SK-N-MC (cell line): Measurements from ENCODE around the gene PGAM2.

Experiments
- DNase-seq: peaks from one replicate; pipeline ENCODE4 v3.0.0-alpha.2; 2011; ENCODE audit warnings: low read depth, low spot score
- H3K27ac ChIP-seq: fragments of 200-600 bp; sonication (generic); 2 replicates; pipeline ENCODE4 v1.5.1; 2016; ENCODE audit warnings: mixed run types
- H3K36me3 ChIP-seq: fragments of 200-600 bp; sonication (generic); 2 replicates; pipeline ENCODE4 v1.6.1; 2017; ENCODE audit warnings: antibody characterized with exemption, low read length, mixed read lengths; ENCODE audit not compliant: insufficient read depth
- H3K4me3 ChIP-seq: fragments of 200-600 bp; sonication (generic); 2 replicates; pipeline ENCODE4 v1.5.1; 2016
- H3K9ac ChIP-seq: fragments of 200-600 bp; sonication (generic); 2 replicates; pipeline ENCODE4 v1.8.0; 2017; ENCODE audit warnings: mixed run types, mixed read lengths; ENCODE audit not compliant: insufficient read length
- H3K9me3 ChIP-seq: fragments of 200-600 bp; sonication (generic); 2 replicates; pipeline ENCODE4 v1.6.1; 2017; ENCODE audit warnings: low read depth, mild to moderate bottlenecking, antibody characterized with exemption, low read length, moderate library complexity, mixed read lengths
- EZH2 ChIP-seq: fragments of 200-600 bp; sonication (generic); IDR thresholded peaks from one replicate; pipeline ENCODE4 v1.6.1; 2017; ENCODE audit warnings: antibody characterized with exemption
- FOXP2 ChIP-seq: optimal IDR thresholded peaks from 2 replicates; pipeline ENCODE3; 2011; ENCODE audit warnings: mild to moderate bottlenecking, moderate library complexity; ENCODE audit not compliant: insufficient read depth; ENCODE audit errors: extremely low read length, control extremely low read depth
- POLR2AphosphoS5 ChIP-seq: IDR thresholded peaks from 2 replicates; pipeline ENCODE4 v1.6.1; 2012; ENCODE audit warnings: mild to moderate bottlenecking, low read depth, low read length, borderline replicate concordance

The PGAM2 gene

DNA sequence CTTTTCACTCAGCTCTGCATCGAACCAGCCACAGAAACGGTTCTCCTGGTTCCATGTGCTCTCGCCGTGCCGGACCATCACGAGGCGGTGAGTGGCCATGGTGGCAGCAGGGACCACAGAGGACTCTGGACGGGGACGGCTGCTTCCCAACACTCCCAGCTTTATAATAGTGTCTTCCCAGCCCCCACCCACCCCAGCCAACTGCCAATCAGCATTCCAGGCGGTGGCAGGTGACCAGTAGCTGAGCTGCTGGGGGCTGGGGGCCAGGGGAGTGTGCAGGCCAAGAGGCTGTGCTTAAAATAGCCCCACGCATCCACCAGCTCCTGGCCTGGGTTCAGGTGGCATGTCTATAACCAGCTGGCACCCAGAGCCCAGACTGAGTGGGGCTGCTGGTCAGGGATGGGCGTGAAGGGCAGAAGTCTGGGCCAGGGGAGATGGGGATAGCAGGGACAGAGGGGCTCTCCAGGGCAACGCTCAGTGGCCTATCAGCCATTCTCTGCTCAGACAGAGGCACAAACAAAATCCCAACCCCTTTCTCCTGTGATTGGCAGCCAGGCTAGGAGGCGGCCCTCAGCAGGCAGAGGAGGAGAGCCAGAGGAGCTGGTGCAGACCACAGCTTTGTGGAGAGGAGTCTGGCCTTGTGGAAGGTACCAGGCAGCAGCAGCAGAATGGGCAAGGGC, at the start of gene PGAM2:
Gene PGAM2, minus strand, starts transcription at position 137 of the 680 bp plus-strand sequence. Its CDS starts 38 bp downstream, at position 99.
- DNase-seq: no peak
- Histone ChIP-seq H3K27ac (no peak within 1 kb of the TSS), H3K4me3 (no peak within 1 kb of the TSS), H3K9me3 (no peaks in the 10 kb centered on the region), H3K36me3 (peaks cover 5% of the 10 kb centered on the region; the same call in 1 of the 2 replicates), H3K9ac (no peak within 1 kb of the TSS)
- TF ChIP-seq EZH2: no peak
- TF ChIP-seq FOXP2: no peak
- no peak; the same call in 1 of the 2 replicates for TF ChIP-seq POLR2AphosphoS5

DNA sequence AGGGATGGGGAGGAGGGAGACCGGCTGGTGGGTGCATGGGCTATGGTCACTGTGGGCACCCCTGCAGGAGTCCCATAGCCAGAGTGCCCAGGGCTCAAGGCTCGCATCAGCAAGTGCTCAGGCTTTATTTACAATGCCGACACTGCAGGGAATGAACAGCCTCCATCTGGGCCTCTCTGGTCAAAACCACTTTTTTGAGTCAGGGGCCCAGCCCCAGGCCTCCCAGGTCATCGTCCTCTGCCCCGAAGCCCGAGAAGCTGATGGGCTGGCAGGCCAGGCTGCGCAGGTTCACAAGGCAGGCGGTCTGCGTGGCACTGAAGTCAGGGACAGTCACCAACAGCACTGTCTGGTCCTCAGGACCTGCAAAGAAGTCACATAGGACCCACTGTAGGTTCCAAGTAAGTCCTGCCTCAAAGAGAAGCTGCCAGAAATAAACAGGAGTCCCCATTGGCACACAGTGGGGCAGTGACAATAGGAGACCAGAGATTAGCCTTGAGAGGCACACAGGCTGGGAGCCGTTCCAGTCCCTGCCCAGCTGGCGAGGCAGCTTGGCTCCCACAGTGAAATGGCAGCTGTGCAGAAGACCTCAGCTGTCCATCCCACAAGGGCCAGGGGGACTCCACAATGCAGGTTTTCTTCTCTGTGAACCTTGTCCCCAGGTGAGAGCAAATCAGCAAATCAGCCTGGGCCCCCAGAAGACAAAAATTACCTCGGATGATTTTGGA, 49.4 kb upstream of the PGAM2 start:
- H3K9me3 ChIP-seq: no peaks in the 10 kb centered on the region
- TF ChIP-seq POLR2AphosphoS5: no peak; the same call in 1 of the 2 replicates
- no peak for TF ChIP-seq FOXP2
- TF ChIP-seq EZH2: no peak
- H3K36me3 ChIP-seq: peaks cover 50% of the 10 kb centered on the region; the same call in 1 of the 2 replicates
- H3K27ac ChIP-seq: no peak overlapping the region
- H3K4me3 ChIP-seq: no peak overlapping the region
- no peak overlapping the region for H3K9ac ChIP-seq
- DNase-seq: no peak

DNA sequence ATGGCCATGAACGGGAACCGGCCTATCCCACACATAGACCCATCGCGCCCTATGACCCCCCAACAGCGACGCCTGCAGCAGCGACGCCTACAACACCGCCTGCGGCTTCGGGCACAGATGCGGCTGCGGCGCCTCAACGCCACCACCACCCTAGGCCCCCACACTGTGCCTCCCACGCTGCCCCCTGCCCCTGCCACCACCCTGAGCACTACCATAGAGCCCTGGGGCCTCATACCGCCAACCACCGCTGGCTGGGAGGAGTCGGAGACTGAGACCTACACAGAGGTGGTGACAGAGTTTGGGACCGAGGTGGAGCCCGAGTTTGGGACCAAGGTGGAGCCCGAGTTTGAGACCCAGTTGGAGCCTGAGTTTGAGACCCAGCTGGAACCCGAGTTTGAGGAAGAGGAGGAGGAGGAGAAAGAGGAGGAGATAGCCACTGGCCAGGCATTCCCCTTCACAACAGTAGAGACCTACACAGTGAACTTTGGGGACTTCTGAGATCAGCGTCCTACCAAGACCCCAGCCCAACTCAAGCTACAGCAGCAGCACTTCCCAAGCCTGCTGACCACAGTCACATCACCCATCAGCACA, 48.5 kb upstream of the PGAM2 start:
- H3K9ac ChIP-seq: no peak overlapping the region
- no peaks in the 10 kb centered on the region for H3K9me3 ChIP-seq
- DNase-seq: no peak
- H3K27ac ChIP-seq: no peak overlapping the region
- peaks cover 41% of the 10 kb centered on the region; the same call in 1 of the 2 replicates for H3K36me3 ChIP-seq
- no peak overlapping the region for H3K4me3 ChIP-seq
- no peak for TF ChIP-seq FOXP2
- no peak for TF ChIP-seq EZH2

DNA sequence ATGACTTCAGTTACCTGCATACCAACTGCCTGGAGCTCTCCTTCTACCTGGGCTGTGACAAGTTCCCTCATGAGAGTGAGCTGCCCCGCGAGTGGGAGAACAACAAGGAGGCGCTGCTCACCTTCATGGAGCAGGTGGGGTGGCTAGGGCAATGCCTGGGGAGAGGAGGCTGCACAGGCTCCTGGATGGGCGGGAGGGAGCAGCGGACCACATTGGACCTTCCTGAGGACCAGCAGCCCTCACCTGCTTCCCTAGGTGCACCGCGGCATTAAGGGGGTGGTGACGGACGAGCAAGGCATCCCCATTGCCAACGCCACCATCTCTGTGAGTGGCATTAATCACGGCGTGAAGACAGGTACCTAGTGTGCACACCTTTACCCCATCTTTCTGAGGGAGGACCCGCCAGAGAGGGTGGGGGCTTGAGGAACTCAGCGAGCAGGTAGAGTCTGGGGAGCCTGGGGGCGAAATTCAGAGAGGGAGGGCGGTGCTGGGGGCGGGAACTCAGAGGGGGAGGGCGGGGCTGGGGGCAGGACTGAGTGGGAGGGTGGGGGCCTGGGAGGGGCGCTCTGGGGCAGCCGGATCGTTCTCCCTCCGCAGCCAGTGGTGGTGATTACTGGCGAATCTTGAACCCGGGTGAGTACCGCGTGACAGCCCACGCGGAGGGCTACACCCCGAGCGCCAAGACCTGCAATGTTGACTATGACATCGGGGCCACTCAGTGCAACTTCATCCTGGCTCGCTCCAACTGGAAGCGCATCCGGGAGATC, 47.8 kb upstream of the PGAM2 start:
- no peak for DNase-seq
- TF ChIP-seq FOXP2 (no peak), EZH2 (no peak), POLR2AphosphoS5 (peak; percentile 40; the same call in 1 of the 2 replicates)
- no peaks in the 10 kb centered on the region for H3K9me3 ChIP-seq
- peaks cover 37% of the 10 kb centered on the region; the same call in 1 of the 2 replicates for H3K36me3 ChIP-seq
- H3K4me3 ChIP-seq: no peak overlapping the region
- H3K27ac ChIP-seq: no peak overlapping the region
- no peak overlapping the region for H3K9ac ChIP-seq

DNA sequence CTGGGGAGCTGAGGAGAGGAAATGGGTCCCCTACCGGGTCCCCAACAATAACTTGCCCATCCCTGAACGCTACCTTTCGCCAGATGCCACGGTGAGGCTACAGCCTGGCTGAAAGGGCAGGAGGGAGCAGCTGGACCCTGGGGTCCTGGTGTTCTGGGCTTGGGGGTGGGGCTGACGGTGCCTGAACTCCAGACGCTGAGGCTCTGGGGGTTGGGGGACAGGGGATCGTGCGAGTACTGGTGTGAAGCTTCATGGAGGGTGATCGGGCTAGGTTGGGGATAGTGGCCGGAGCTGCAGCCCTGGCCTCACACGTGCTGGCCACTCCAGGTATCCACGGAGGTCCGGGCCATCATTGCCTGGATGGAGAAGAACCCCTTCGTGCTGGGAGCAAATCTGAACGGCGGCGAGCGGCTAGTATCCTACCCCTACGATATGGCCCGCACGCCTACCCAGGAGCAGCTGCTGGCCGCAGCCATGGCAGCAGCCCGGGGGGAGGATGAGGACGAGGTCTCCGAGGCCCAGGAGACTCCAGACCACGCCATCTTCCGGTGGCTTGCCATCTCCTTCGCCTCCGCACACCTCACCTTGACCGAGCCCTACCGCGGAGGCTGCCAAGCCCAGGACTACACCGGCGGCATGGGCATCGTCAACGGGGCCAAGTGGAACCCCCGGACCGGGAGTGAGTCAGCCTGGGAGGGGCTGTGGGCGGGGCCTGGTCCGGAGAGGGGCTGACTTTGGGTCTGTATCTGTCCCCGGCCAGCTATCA, 47.0 kb upstream of the PGAM2 start:
- DNase-seq: no peak
- Histone ChIP-seq H3K27ac (no peak overlapping the region), H3K9me3 (no peaks in the 10 kb centered on the region), H3K4me3 (no peak overlapping the region), H3K36me3 (peaks cover 29% of the 10 kb centered on the region; the same call in 1 of the 2 replicates), H3K9ac (no peak overlapping the region)
- no peak for TF ChIP-seq EZH2
- TF ChIP-seq FOXP2: no peak
- TF ChIP-seq POLR2AphosphoS5: no peak; the same call in 1 of the 2 replicates

DNA sequence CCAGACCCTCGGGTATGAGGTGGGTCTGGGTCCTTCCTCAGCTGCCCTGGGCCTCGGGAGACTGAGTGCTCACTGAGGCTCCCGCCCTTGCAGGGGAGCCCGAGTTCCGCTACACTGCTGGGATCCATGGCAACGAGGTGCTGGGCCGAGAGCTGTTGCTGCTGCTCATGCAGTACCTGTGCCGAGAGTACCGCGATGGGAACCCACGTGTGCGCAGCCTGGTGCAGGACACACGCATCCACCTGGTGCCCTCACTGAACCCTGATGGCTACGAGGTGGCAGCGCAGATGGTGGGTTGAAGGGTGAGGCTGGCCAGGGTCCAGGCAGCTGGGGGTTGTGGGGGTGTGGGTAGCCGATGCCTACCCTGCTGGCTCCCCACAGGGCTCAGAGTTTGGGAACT, 46.4 kb upstream of the PGAM2 start:
- Histone ChIP-seq H3K36me3 (peaks cover 22% of the 10 kb centered on the region; the same call in 1 of the 2 replicates), H3K27ac (no peak overlapping the region), H3K9ac (no peak overlapping the region), H3K9me3 (no peaks in the 10 kb centered on the region), H3K4me3 (no peak overlapping the region)
- TF ChIP-seq FOXP2 (no peak), EZH2 (no peak), POLR2AphosphoS5 (no peak; the same call in 1 of the 2 replicates)
- DNase-seq: no peak
